ENCODE data around the gene ZMYM4. TPM values are rescaled to one million over a fixed set of nuclear protein-coding genes. Genes with fewer than 3 reads are reported as not detected.

ZMYM4 gene
- total RNA-seq, 1 experiment from 2014 or later, result 24.0 TPM

- DNase-seq (ENCODE audit: low read depth), result no peak
Observed at GRCh38 chr1:35274197-35274596, 5.7 kb downstream of the ZMYM4 start.

- no peak for DNase-seq (ENCODE audit: low read depth)
Observed at GRCh38 chr1:35278886-35279554, 10.5 kb downstream of the ZMYM4 start.

DNA sequence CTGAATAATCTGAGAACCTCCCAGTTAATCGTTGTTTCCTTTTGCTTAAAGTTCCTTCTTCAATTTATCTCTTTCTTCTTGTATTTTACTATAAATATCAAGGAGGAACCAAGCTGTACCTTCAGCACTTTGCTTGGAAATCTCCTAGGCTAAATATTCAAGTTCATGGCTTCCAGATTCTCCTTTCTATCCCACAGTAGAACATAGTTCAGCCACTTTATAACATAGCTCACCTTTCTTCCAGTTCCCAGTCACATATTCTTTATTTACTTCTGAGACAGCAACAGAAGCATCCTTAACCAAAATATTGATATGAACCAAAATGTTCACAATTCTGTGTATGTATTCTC lies 11.0 kb downstream of the ZMYM4 start:
- no peak for DNase-seq (ENCODE audit: low read depth)

DNA sequence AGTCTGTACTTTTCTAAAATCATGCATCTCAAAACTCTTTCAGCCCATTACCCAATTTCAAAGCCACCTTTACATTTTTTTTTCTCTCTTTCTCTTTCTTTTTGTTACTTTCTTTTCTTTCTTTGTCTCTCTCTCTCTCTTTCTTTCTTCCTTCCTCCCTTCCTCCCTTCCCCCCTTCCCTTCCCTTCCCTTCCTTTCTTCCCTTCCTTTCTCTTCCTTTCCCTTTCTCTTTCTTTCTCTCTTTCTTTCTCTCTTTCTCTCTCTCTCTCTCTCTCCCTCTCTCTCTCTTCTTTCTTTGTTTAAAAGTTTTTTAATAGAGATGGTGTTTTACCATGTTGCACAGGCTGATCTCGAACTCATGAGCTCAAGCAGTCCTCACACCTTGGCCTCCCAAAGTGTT lies 11.5 kb downstream of the ZMYM4 start:
- DNase-seq (ENCODE audit: low read depth), result no peak

DNA sequence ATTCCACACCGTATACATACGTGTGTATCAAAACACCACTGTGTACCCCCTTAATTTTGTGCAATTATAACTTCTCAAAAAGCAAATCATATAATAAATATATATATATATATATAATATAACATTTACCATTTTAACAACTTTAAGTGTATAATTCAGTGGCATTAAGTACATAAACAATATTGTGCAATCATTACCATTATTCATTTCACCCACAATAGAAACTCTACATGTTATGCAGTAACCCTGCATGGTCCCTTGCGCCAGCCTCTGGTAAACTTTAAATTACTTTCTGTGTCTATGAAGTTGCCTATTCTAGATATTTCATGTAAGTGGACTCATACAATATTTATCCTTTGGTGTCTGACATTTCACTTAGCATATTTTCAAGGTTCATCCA lies 13.1 kb downstream of the ZMYM4 start:
- DNase-seq (ENCODE audit: low read depth), result no peak

GRCh38 chr1:35282172-35282571 lies 13.7 kb downstream of the ZMYM4 start:
- DNase-seq (ENCODE audit: low read depth), result no peak

DNA sequence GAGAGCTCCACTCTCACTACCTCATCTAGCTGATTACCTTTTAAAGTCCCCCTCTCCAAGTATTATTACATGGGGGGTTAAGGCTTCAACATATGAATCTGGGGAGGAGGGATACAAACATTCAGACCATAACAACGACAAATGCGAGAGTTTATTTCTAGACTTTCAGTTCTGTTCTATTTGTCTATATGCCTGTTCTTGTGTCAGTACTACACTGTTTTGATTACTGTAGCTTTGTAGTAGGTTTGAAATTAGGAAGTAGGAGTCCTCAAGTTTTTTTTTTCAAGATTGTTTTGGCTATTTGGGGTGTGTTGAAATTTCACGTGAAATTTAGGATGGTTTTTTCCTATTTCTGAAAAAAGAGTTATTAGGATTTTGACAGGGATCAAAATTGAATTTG lies 16.3 kb downstream of the ZMYM4 start:
- no peak for DNase-seq (ENCODE audit: low read depth)

DNA sequence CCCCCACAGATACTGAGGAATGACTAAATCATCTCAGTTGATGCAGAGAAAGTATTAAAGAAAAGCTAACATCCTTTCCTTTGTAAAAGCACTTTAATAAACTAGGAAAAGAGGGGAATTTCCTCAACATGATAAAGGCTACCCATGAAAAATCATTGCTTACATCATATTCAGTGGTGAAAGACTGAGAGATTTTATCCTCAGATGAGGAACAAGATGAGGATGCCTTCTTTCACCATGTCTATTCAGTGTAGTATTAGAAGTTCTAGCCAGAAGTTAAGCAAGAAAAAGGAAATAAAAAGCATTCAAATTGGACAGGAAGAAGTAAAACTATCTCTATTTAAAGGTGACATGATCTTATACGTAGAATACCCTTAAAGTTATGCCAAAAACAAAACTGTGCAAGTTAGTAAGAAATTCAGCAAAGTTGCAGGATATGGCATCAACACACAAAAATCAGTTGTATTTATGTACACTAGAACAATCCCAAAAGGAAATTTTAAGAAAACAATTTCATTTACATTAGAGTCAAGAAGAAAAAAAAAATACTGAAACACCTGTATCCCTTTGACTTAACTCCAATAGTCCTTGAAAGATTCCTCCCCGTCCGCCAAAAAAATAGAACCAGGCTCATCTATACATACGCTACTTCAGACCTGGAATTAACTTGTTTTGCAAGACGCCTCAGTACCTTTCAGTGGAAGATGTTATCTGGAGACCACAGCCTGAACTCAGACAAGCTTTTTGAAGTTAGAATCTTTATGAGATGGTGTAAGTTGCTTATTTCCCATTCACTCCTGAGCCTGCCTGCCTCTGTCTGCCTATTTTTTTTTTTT lies 17.5 kb downstream of the ZMYM4 start:
- DNase-seq (ENCODE audit: low read depth), result no peak

- peak; percentile 61 for DNase-seq (ENCODE audit: low read depth)
Observed at GRCh38 chr1:35287807-35288640, 19.5 kb downstream of the ZMYM4 start.

DNA sequence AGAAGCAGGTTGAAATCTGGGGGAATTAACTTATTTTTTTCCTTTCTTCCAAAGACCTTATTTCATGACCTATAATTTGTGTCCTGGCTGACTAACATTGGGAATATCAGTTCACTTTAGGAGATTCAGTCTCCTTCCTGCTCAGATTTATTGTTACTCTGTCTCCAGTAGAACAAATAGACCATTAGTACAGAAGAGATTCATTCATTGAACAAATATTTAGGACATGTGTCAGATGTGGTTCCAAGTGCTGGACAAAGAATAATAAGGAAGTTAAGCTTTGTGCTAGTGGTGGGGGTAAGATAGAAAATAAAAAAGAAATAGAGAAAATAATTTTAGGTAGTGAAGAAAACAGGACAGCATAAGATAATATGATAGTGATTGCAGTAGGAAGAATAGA lies 20.3 kb downstream of the ZMYM4 start:
- DNase-seq (ENCODE audit: low read depth), result peak; percentile 61

DNA sequence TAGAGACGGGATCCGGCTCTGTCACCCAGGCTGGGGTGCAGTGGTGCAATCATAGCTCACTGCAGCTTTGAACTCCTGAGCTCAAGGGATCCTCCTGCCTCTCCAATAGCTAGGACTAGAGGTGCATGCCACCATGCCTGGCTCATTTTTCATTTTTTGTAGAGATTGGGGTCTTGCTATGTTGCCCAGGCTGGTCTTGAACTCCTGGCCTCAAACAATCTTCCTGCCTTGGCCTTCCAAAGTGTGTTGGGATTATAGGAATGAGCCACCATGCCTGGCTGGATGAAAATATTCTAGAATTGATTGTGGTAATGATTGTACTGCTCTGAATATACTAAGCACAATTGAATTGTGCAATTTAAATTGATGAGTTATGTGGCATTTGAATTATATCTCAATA lies 21.9 kb downstream of the ZMYM4 start:
- DNase-seq (ENCODE audit: low read depth), result no peak

DNA sequence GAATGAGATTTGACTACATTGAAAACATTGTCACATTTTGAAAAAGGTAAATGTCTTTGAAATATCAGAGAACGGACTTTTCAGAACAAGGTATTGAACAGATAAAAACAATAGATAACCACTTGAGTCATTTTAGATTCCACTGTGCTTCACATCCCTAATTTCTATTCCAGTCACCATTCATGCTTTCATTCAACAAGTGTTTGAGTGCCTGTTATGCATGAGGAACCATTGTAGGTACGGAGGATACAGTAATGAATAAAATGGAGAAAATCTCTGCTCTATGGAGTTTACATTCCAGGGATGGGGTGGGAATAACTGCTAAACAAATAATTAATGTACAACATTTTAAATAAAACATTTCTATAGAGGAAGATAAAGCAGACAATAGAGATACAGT lies 26.3 kb downstream of the ZMYM4 start:
- no peak for DNase-seq (ENCODE audit: low read depth)

GRCh38 chr1:35297886-35298285 lies 29.4 kb downstream of the ZMYM4 start:
- DNase-seq (ENCODE audit: low read depth), result no peak

GRCh38 chr1:35298464-35298863 lies 30.0 kb downstream of the ZMYM4 start:
- DNase-seq (ENCODE audit: low read depth), result peak; percentile 28

DNA sequence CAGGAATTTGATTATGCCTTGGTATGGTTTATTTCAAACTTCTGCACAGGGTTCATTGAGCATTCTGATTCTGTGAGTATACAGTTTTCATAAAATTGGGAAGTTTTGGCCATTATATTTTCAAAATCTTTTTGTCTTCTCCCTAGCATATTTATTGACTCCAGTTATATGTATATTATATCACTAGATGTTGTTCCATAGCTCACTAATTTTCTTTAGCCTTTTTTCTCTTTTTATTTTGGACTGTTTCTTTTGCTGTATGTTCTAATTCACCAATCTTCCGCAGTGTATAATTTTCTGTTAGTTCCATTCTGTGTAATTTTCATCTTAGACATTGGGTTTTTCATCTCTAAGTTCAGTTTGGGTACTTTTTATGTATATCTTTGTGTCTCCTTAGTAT lies 31.9 kb downstream of the ZMYM4 start:
- no peak for DNase-seq (ENCODE audit: low read depth)

GRCh38 chr1:35301674-35302392 lies 33.3 kb downstream of the ZMYM4 start:
- no peak for DNase-seq (ENCODE audit: low read depth)

DNA sequence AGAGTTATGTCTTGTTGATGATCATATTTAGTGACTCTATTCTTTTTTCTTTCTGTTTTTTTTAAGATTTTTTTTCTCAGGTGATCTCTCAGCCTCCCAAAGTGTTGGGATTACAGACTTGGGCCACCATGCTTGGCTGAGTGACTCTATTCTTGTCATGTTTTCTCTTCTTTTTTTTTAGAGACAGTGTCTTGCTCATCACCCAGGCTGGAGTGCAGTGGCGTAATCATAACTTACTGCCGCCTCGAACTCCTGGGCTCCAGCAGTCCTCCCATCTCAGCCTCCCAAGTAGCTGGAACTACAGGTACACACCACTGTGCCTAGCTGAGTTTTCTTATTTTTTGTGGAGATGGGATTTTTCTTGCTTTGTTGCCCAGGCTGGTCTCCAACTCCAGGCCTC lies 36.9 kb downstream of the ZMYM4 start:
- no peak for DNase-seq (ENCODE audit: low read depth)

- no peak for DNase-seq (ENCODE audit: low read depth)
Observed at GRCh38 chr1:35315649-35316048, 47.1 kb downstream of the ZMYM4 start.

GRCh38 chr1:35316264-35316663 lies 47.8 kb downstream of the ZMYM4 start:
- no peak for DNase-seq (ENCODE audit: low read depth)

DNA sequence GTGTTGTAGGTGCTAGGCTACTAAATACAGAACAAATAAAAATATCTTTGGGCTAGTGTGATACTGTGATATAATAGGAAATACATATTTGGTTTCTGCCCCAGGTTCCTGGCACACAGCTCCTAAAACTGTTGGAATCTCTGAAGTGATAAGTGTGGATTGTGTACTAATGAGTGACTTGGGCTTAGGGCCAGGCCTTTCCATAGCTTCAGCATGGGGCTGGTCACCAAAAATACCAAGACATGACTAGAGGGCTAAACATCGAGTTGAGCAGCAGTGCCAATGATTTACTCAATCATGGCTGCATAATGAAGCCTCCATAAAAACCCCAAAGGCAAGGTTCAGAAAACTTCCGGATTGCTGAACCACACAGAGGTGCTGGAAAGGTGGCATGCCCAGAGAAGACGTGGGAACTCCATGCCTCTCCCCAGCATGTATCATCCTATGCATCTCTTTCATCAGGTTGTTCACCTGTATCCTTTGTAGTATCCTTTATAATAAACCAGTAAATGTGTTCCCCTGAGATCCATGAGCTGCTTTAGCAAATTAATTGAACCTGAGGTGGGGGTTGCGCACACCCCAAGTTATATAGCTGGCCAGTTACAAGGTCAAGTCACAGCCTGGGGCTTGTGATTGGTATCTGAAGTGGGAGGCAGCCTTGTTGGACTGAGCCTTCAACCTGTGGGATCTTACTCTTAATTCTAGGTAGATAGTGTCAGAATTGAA lies 51.6 kb downstream of the ZMYM4 start:
- DNase-seq (ENCODE audit: low read depth), result no peak

DNA sequence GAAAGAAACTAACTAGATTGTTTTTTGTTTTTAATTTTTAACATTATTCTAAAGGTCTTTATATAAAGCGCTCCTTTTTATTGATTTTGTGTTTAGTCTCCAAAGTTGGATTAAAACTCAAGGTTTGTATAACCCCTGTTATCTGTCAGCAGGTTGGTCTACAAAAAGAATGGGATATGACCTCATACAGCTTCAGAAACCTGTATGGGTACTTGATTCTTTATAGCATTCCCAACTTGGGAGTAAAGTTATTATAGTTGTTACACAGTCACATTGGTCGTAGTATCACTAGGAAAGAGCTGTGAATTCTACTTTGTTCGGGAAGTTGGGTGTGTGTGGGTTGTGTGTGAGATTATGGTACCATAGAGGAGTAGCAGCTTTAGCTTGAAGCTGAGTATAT lies 52.4 kb downstream of the ZMYM4 start:
- no peak for DNase-seq (ENCODE audit: low read depth)

Data from HT1080 (cell line).